ENCODE measurements around the gene CXADR. TPM values are rescaled to one million over a fixed set of nuclear protein-coding genes. Genes with fewer than 3 reads are reported as not detected.

The CXADR gene
- total and polyA plus RNA-seq, 9 of the 15 experiments (the other 6 are each of a cell fraction or from before 2014, with no cell fraction given), result 0.01 to 0.41 (median 0.14) TPM

DNA sequence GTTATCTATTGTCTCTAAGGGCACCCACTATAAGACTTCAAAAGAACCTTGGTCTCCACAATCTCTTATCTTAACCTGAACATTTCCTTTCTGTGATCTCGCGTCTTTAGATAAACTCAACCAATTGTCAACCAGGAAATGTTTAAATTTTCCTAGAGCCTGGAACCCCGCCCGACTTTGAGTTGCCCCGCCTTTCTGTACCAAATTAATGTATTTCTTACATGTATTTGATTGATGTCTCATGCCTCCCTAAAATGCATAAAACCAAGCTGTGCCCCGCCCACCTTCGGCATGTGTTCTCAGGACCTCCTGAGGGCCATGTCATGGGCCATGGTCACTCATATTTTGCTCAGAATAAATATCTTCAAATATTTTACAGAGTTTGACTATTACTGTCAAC, 5.9 kb upstream of the CXADR start (continued):
- TF ChIP-seq KDM5B (IDR thresholded peaks at IDR 0.05; ENCODE audit: insufficient replicate concordance, low read depth, low read length), result no peak
- no peak for TF ChIP-seq SAFB (IDR thresholded peaks at IDR 0.05; ENCODE audit: borderline replicate concordance, low read depth, low read length)
- TF ChIP-seq TBL1XR1 (IDR thresholded peaks at IDR 0.05; ENCODE audit: low read length in 2 of 2), result no peak
- no peak for TF ChIP-seq NEUROD1 (IDR thresholded peaks at IDR 0.05; ENCODE audit: borderline replicate concordance, low read depth, low read length, partially characterized antibody)
- no peak for TF ChIP-seq ZNF124 (CRISPR knock-in tag; IDR thresholded peaks at IDR 0.05)
- no peak for TF ChIP-seq MTA3 (IDR thresholded peaks at IDR 0.05; ENCODE audit: borderline replicate concordance)

DNA sequence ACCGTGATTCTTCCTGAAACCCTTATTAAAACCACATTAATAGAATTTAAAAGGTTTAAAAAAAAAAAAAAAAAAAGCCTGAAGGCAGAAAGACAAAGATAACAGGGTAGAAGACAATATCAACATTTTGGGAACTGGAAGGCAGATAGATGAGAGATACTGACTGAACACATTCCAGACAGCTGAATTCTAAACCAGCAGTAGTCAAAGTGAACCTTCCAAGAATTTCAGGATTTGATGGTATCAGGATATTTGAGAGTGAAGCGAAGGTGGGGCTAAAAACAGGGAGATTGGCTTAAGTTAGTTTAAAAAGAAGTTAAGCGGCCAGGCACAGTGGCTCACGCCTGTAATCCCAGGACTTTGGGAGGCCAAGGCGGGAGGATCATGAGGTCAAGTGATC, 5.3 kb upstream of the CXADR start:
- no peak overlapping the region for H3K9ac ChIP-seq (ENCODE audit: insufficient read depth in 1 of 2, low read depth in 2 of 2, low read length in 2 of 2)
- DNase-seq (ENCODE audit: extremely low read depth in 1 of 4, low spot score in 3 of 4) (no peak), FAIRE-seq (no peak), ATAC-seq (no peak)
- no peak overlapping the region for H3K27ac ChIP-seq (ENCODE audit: extremely low read depth, low read depth, low read length)
- no peak overlapping the region for H3K4me3 ChIP-seq
- no peaks in the 10 kb centered on the region for H4K20me1 ChIP-seq (replicated peaks; ENCODE audit: control insufficient read depth, insufficient read depth, low read length)
- ChIA-PET POLR2A (no interaction called here), CTCF (ENCODE audit: low intra/inter-chr PET ratio) (no interaction called here)
- no TSS peak for BruUV-seq (replicated peaks)
- H2AFZ ChIP-seq (ENCODE audit: low read depth, low read length), result no peak overlapping the region
- H3K27me3 ChIP-seq (ENCODE audit: control insufficient read depth in 2 of 2, insufficient read depth in 2 of 2, low read length in 2 of 2), result peaks cover 5 to 6% of the 10 kb centered on the region in 2 experiments; a peak in 3 of 5 replicates
- no peaks in the 10 kb centered on the region for H3K9me3 ChIP-seq (replicated peaks; ENCODE audit: control insufficient read depth, insufficient read depth, low read depth, low read length)
- no peaks in the 10 kb centered on the region for H3K36me3 ChIP-seq (ENCODE audit: control insufficient read depth, insufficient read depth, low read length)
- peaks cover 0 to 3% of the 10 kb centered on the region in 2 experiments; a peak in 2 of 5 replicates for H3K4me1 ChIP-seq (replicated peaks in 1 of 2; ENCODE audit: control insufficient read depth in 2 of 2, insufficient read depth in 2 of 2, low read length in 2 of 2)
- 0% methylated on average over 5 of the region's 5 CpGs for WGBS (ENCODE audit: insufficient coverage, low coverage, missing lambda C conversion rate)
- in situ Hi-C loops (cut with MboI) (no loop called here), intact Hi-C loops (cut with micrococcal nuclease) (no loop called here)
- H3K79me2 ChIP-seq (ENCODE audit: control insufficient read depth, insufficient read depth, low read length), result no peaks in the 10 kb centered on the region
- H3K9me1 ChIP-seq (ENCODE audit: control insufficient read depth, insufficient read depth, low read length), result peaks cover 3% of the 10 kb centered on the region
- no peak overlapping the region for H3K4me2 ChIP-seq (ENCODE audit: insufficient read depth, low read length)
- TF ChIP-seq SMARCA5 (IDR thresholded peaks at IDR 0.05) (no peak), NR3C1 (CRISPR knock-in tag; IDR thresholded peaks at IDR 0.05) (no peak), ZNF324 (CRISPR knock-in tag; IDR thresholded peaks at IDR 0.05) (no peak), POLR2H (tag; IDR thresholded peaks at IDR 0.05; ENCODE audit: low read depth) (no peak)
- TF ChIP-seq, protein P1, sequence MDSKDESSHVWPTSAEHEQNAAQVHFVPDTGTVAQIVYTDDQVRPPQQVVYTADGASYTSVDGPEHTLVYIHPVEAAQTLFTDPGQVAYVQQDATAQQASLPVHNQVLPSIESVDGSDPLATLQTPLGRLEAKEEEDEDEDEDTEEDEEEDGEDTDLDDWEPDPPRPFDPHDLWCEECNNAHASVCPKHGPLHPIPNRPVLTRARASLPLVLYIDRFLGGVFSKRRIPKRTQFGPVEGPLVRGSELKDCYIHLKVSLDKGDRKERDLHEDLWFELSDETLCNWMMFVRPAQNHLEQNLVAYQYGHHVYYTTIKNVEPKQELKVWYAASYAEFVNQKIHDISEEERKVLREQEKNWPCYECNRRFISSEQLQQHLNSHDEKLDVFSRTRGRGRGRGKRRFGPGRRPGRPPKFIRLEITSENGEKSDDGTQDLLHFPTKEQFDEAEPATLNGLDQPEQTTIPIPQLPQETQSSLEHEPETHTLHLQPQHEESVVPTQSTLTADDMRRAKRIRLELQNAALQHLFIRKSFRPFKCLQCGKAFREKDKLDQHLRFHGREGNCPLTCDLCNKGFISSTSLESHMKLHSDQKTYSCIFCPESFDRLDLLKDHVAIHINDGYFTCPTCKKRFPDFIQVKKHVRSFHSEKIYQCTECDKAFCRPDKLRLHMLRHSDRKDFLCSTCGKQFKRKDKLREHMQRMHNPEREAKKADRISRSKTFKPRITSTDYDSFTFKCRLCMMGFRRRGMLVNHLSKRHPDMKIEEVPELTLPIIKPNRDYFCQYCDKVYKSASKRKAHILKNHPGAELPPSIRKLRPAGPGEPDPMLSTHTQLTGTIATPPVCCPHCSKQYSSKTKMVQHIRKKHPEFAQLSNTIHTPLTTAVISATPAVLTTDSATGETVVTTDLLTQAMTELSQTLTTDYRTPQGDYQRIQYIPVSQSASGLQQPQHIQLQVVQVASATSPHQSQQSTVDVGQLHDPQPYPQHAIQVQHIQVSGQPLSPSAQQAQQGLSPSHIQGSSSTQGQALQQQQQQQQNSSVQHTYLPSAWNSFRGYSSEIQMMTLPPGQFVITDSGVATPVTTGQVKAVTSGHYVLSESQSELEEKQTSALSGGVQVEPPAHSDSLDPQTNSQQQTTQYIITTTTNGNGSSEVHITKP (IDR thresholded peaks at IDR 0.05; ENCODE audit: partially characterized antibody), result no peak
- TF ChIP-seq, protein P2, sequence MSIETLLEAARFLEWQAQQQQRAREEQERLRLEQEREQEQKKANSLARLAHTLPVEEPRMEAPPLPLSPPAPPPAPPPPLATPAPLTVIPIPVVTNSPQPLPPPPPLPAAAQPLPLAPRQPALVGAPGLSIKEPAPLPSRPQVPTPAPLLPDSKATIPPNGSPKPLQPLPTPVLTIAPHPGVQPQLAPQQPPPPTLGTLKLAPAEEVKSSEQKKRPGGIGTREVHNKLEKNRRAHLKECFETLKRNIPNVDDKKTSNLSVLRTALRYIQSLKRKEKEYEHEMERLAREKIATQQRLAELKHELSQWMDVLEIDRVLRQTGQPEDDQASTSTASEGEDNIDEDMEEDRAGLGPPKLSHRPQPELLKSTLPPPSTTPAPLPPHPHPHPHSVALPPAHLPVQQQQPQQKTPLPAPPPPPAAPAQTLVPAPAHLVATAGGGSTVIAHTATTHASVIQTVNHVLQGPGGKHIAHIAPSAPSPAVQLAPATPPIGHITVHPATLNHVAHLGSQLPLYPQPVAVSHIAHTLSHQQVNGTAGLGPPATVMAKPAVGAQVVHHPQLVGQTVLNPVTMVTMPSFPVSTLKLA (conservative IDR thresholded peaks at IDR 0.05), result no peak
- TF ChIP-seq, protein P3, sequence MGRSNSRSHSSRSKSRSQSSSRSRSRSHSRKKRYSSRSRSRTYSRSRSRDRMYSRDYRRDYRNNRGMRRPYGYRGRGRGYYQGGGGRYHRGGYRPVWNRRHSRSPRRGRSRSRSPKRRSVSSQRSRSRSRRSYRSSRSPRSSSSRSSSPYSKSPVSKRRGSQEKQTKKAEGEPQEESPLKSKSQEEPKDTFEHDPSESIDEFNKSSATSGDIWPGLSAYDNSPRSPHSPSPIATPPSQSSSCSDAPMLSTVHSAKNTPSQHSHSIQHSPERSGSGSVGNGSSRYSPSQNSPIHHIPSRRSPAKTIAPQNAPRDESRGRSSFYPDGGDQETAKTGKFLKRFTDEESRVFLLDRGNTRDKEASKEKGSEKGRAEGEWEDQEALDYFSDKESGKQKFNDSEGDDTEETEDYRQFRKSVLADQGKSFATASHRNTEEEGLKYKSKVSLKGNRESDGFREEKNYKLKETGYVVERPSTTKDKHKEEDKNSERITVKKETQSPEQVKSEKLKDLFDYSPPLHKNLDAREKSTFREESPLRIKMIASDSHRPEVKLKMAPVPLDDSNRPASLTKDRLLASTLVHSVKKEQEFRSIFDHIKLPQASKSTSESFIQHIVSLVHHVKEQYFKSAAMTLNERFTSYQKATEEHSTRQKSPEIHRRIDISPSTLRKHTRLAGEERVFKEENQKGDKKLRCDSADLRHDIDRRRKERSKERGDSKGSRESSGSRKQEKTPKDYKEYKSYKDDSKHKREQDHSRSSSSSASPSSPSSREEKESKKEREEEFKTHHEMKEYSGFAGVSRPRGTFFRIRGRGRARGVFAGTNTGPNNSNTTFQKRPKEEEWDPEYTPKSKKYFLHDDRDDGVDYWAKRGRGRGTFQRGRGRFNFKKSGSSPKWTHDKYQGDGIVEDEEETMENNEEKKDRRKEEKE (IDR thresholded peaks at IDR 0.05; ENCODE audit: borderline replicate concordance in 1 of 2, control insufficient read depth in 1 of 2, low read depth in 2 of 2, low read length in 1 of 2), result no peak

Data from K562 (cell line).